K562 (cell line): Measurements from ENCODE around the gene PFDN2. TPM values are rescaled to one million over a fixed set of nuclear protein-coding genes. Genes with fewer than 3 reads are reported as not detected.

Experiments used
- ATAC-seq: fragments of 200-7000 bp; cut with Tn5 transposase; 3 replicates; pipeline ENCODE4 v1.9.1; 2020; ENCODE audit warnings: moderate library complexity
- BruUV-seq: library from RNA; stranded (reverse); fragments of 400-500 nt; replicated peaks from 2 replicates; lab custom pipeline; 2021; lab: Mats Ljungman, UMichigan
- CTCF ChIA-PET: fragments of 300-600 bp; formaldehyde crosslinking; extraction: SDS; loops from one replicate; lab custom pipeline; 2021; ENCODE audit warnings: low intra/inter-chr PET ratio; lab: Yijun Ruan, JAX
- POLR2A ChIA-PET: fragments of 300-600, 350-650 bp; sonication (Branson Sonifier 250); formaldehyde crosslinking; extraction: SDS; loops from one replicate; lab custom pipeline; 2021; ENCODE audit warnings: antibody characterized with exemption, inconsistent platforms; lab: Yijun Ruan, JAX
- DNase-seq, 4 experiments: peaks; one replicate each; pipeline versions ENCODE4 v3.0.0 to v3.0.0-alpha.2; 2011 to 2018; ENCODE audit warnings: low spot score in 3 of 4, mixed read lengths in 3 of 4; ENCODE audit errors: extremely low read depth in 1 of 4
- FAIRE-seq: peaks from 2 replicates; lab custom pipeline; 2011; peaks lifted over from hg19 to GRCh38; lab: Jason Lieb, UNC
- H2AFZ ChIP-seq: 2 replicates; pipeline ENCODE4 v1.6.0; 2011; ENCODE audit warnings: low read depth, low read length, control low read depth, inconsistent platforms
- H3K27ac ChIP-seq: fragments of 200-600 bp; 3 replicates; pipeline ENCODE4 v1.8.0; 2011; ENCODE audit warnings: low read depth, mild to moderate bottlenecking, control low read depth, inconsistent platforms, low read length, moderate library complexity, mixed read lengths; ENCODE audit errors: extremely low read depth
- H3K27me3 ChIP-seq, 2 experiments: fragments of 300-600 bp in 1 of 2; 2 replicates in 1 of 2; 3 replicates in 1 of 2; pipeline versions ENCODE4 v1.6.0 to v1.8.0; 2011; ENCODE audit warnings: inconsistent platforms in 2 of 2, low read length in 2 of 2, mild to moderate bottlenecking in 1 of 2, mixed read lengths in 1 of 2, moderate library complexity in 1 of 2; ENCODE audit not compliant: control insufficient read depth in 2 of 2, insufficient read depth in 2 of 2
- H3K36me3 ChIP-seq: fragments of 300-600 bp; 3 replicates; pipeline ENCODE4 v1.8.0; 2011; ENCODE audit warnings: mild to moderate bottlenecking, low read length, inconsistent platforms; ENCODE audit not compliant: control insufficient read depth, insufficient read depth
- H3K4me1 ChIP-seq, 2 experiments: fragments of 200-600 bp in 1 of 2; replicated peaks in 1 of 2; 2 replicates in 1 of 2; 3 replicates in 1 of 2; pipeline versions ENCODE4 v1.5.1 to v1.8.0; 2011; ENCODE audit warnings: inconsistent platforms in 2 of 2, low read length in 2 of 2, mild to moderate bottlenecking in 1 of 2, mixed read lengths in 1 of 2, moderate library complexity in 1 of 2; ENCODE audit not compliant: control insufficient read depth in 2 of 2, insufficient read depth in 2 of 2
- H3K4me2 ChIP-seq: 2 replicates; pipeline ENCODE4 v1.6.1; 2011; ENCODE audit warnings: low read length, control low read depth, inconsistent platforms, mixed read lengths; ENCODE audit not compliant: insufficient read depth
- H3K4me3 ChIP-seq: fragments of 200-600 bp; sonication (generic), shearing (Covaris generic); 2 replicates; pipeline ENCODE4 v1.5.1; 2016; ENCODE audit warnings: control low read depth, inconsistent platforms
- H3K79me2 ChIP-seq: fragments of 200-600 bp; 3 replicates; pipeline ENCODE4 v1.8.0; 2011; ENCODE audit warnings: low read length, inconsistent platforms; ENCODE audit not compliant: control insufficient read depth, insufficient read depth
- H3K9ac ChIP-seq, 2 experiments: 2 replicates each; pipeline versions ENCODE4 v1.6.0 to v1.6.1; 2011; ENCODE audit warnings: low read depth in 2 of 2, low read length in 2 of 2, control low read depth in 1 of 2, inconsistent platforms in 1 of 2, mild to moderate bottlenecking in 1 of 2, mixed read lengths in 1 of 2; ENCODE audit not compliant: insufficient read depth in 1 of 2
- H3K9me1 ChIP-seq: one replicate; pipeline ENCODE4 v1.6.0; 2011; ENCODE audit warnings: inconsistent platforms, mild to moderate bottlenecking, low read length, moderate library complexity; ENCODE audit not compliant: control insufficient read depth, insufficient read depth
- H3K9me3 ChIP-seq: replicated peaks from 2 replicates; pipeline ENCODE4 v1.5.1; 2011; ENCODE audit warnings: low read depth, low read length, inconsistent platforms; ENCODE audit not compliant: control insufficient read depth, insufficient read depth
- H4K20me1 ChIP-seq: replicated peaks from 2 replicates; pipeline ENCODE4 v1.6.1; 2011; ENCODE audit warnings: low read length, inconsistent platforms, mixed read lengths; ENCODE audit not compliant: control insufficient read depth, insufficient read depth
- DEAF1 ChIP-seq: fragments of 450-650 bp; formaldehyde crosslinking; IDR thresholded peaks from 2 replicates; pipeline ENCODE4 v1.4.0; 2020; ENCODE audit warnings: mild to moderate bottlenecking, moderate library complexity
- ELK3 ChIP-seq: fragments of 450-650 bp; formaldehyde crosslinking; IDR thresholded peaks from 2 replicates; pipeline ENCODE4 v1.4.0; 2020; ENCODE audit warnings: mild to moderate bottlenecking
- FOXJ3 ChIP-seq: sonication (generic); formaldehyde crosslinking; IDR thresholded peaks from 2 replicates; pipeline ENCODE4 v1.4.0; 2020; ENCODE audit warnings: mild to moderate bottlenecking, missing genetic modification reagents
- FOXM1 ChIP-seq, 2 experiments: fragments of 450-650 bp in 1 of 2; sonication (generic) in 1 of 2; formaldehyde crosslinking in 1 of 2; IDR thresholded peaks; 2 replicates each; pipeline versions ENCODE4 v1.6.1 to v1.9.0; 2017 to 2022; ENCODE audit warnings: low read depth in 2 of 2, mild to moderate bottlenecking in 2 of 2, missing genetic modification reagents in 1 of 2, moderate library complexity in 1 of 2
- HBP1 ChIP-seq: fragments of 450-650 bp; formaldehyde crosslinking; IDR thresholded peaks from 2 replicates; pipeline ENCODE4 v1.4.0; 2022; ENCODE audit warnings: missing genetic modification characterization
- JUND ChIP-seq, 2 experiments: IDR thresholded peaks; 2 replicates in 1 of 2; 3 replicates in 1 of 2; pipeline ENCODE4 v1.6.1; 2011; ENCODE audit warnings: borderline replicate concordance in 2 of 2, low read depth in 2 of 2, low read length in 2 of 2, improper control_type of control experiment in 1 of 2, missing biosample characterization in 1 of 2, missing genetic modification characterization in 1 of 2, missing genetic modification reagents in 1 of 2
- KAT2B ChIP-seq: IDR thresholded peaks from one replicate; pipeline ENCODE4 v1.6.1; 2012; ENCODE audit warnings: low read depth, mild to moderate bottlenecking, control low read depth, inconsistent platforms, low read length, moderate library complexity
- KAT7 ChIP-seq: sonication (generic); formaldehyde crosslinking; IDR thresholded peaks from 2 replicates; pipeline ENCODE4 v1.8.0; 2022; ENCODE audit warnings: missing genetic modification reagents, mild to moderate bottlenecking, borderline replicate concordance
- MYBL2 ChIP-seq, 2 experiments: fragments of 450-650 bp in 1 of 2; sonication (generic) in 1 of 2; formaldehyde crosslinking in 1 of 2; IDR thresholded peaks; 2 replicates each; pipeline versions ENCODE4 v1.6.1 to v1.8.1; 2017 to 2022; ENCODE audit warnings: borderline replicate concordance in 1 of 2, inconsistent platforms in 1 of 2, low read depth in 1 of 2, mild to moderate bottlenecking in 1 of 2, missing genetic modification reagents in 1 of 2, moderate library complexity in 1 of 2
- TCF3 ChIP-seq: sonication (generic); formaldehyde crosslinking; IDR thresholded peaks from 2 replicates; pipeline ENCODE4 v1.4.0; 2020; ENCODE audit warnings: mild to moderate bottlenecking, missing genetic modification reagents
- ZNF512 ChIP-seq: IDR thresholded peaks from 2 replicates; pipeline ENCODE4 v1.6.1; 2016; ENCODE audit warnings: missing genetic modification characterization, missing compliant biosample characterization
- ZNF707 ChIP-seq: fragments of 250-450 bp; sonication (Bioruptor Pico); conservative IDR thresholded peaks from 2 replicates; pipeline ENCODE4 v1.8.0; 2022; ENCODE audit warnings: inconsistent platforms, mild to moderate bottlenecking, moderate library complexity
- ZNF77 ChIP-seq: fragments of 250-450 bp; sonication (Bioruptor Pico); IDR thresholded peaks from 2 replicates; pipeline ENCODE4 v1.5.0; 2020
- WGBS: fragments of 100-300 bp; shearing (Covaris generic); methylation state at CpG from one replicate; pipeline ENCODE4 v1.1.6; 2016; ENCODE audit warnings: low coverage, mixed read lengths; ENCODE audit not compliant: insufficient coverage; ENCODE audit errors: missing lambda C conversion rate; 5-methylcytosine and 5-hydroxymethylcytosine counted together
- in situ Hi-C: fragments of 300-500 bp; cut with MboI; formaldehyde crosslinking; loops from 4 replicates; pipeline ENCODE4 v1.15.0; 2018; ENCODE audit warnings: inconsistent platforms, mixed read lengths
- intact Hi-C: fragments of 100-400 bp; cut with micrococcal nuclease; formaldehyde crosslinking; loops from 2 replicates; pipeline ENCODE4 v1.14.2; 2022
- polyA plus RNA-seq, 8 experiments: library from polyadenylated mRNA; depleted of rRNA in 4 of 8; stranded (reverse) in 5 of 8; unstranded in 3 of 8; fragments of >200 nt; fragmentation: Nextera tagmentation in 2 of 8; fragmentation: Illumina TruSeq in 1 of 8; extraction: Ambion mirVana in 2 of 8; extraction: Trizol in 1 of 8; gene quantifications; 2 replicates each; pipeline versions ENCODE4 v1.2.1 to v1.2.3, GENCODE V29; 2011 to 2014; ENCODE audit warnings: inconsistent platforms in 1 of 8, missing spikeins in 1 of 8
- total RNA-seq, 7 experiments: library from RNA; depleted of rRNA in 6 of 7; stranded (reverse); fragments of >200 nt in 6 of 7; fragmentation: Illumina TruSeq in 2 of 7; extraction: Trizol in 2 of 7; gene quantifications; 2 replicates each; pipeline versions ENCODE4 v1.2.1 to v1.2.3, GENCODE V29; 2011 to 2021; ENCODE audit warnings: low replicate concordance in 1 of 7

The PFDN2 gene
- total and polyA plus RNA-seq, 9 of the 15 experiments (the other 6 are each of a cell fraction or from before 2014, with no cell fraction given) = 50.2 to 361 (median 144) TPM

GRCh38 chr1:161132410-161133219 is 14.8 kb upstream of the PFDN2 start, which contains the start of gene DEDD:
Gene DEDD, minus strand, starts transcription at chr1:161132667. Its CDS starts 8,205 bp downstream, at chr1:161124462.
- Histone ChIP-seq H3K36me3 (peaks cover 32% of the 10 kb centered on the region), H3K4me2 (peak within 1 kb of the TSS; percentile 97), H4K20me1 (no peaks in the 10 kb centered on the region), H3K4me3 (peak within 1 kb of the TSS; percentile 57), H3K27ac (peak within 1 kb of the TSS; percentile 89), H3K9ac (peak within 1 kb of the TSS; percentile 90), H3K79me2 (peaks cover 58% of the 10 kb centered on the region), H3K4me1 (peaks cover 7 to 15% of the 10 kb centered on the region in 2 experiments; a peak in 3 of 5 replicates), H3K27me3 (no peaks in the 10 kb centered on the region), H3K9me3 (no peaks in the 10 kb centered on the region), H3K9me1 (no peaks in the 10 kb centered on the region), H2AFZ (peak within 1 kb of the TSS; percentile 94)
- ChIA-PET POLR2A (interaction anchor here (0.6 to 4.2 kb wide), 24 partner anchors 8 to 769 kb away, joined by 3 to 20 read pairs (median 4); partner anchors contain the start of genes ADAMTS4, KLHDC9, NIT1 and PFDN2), CTCF (no interaction called here)
- in situ Hi-C loops (no loop called here), intact Hi-C loops (loop anchor here (1.0 to 10.0 kb wide), 4 partner anchors 13 to 408 kb away; partner anchors contain the start of gene PPOX)
- peak; percentile 91 for FAIRE-seq
- under 1% methylated on average over 44 of the region's 68 CpGs for WGBS
- no TSS peak for BruUV-seq
- peak; percentile 92 to 96 (median 92) for DNase-seq
- peak; percentile 97 for ATAC-seq
- TF ChIP-seq DEAF1 (CRISPR knock-in tag) (no peak), TCF3 (CRISPR knock-in tag) (no peak), FOXM1 (IDR thresholded peaks at IDR 0.05; ENCODE audit: low read depth) (no peak), FOXM1 (CRISPR knock-in tag; IDR thresholded peaks at IDR 0.05; ENCODE audit: low read depth) (no peak), JUND (IDR thresholded peaks at IDR 0.05; ENCODE audit: borderline replicate concordance, low read depth, low read length) (peak; percentile 87), JUND (tag; IDR thresholded peaks at IDR 0.05; ENCODE audit: borderline replicate concordance, low read depth, low read length) (peak; percentile 87; the same call in 2 of the 3 replicates), ELK3 (CRISPR knock-in tag) (no peak), ZNF707 (no peak), KAT7 (CRISPR knock-in tag) (no peak), MYBL2 (IDR thresholded peaks at IDR 0.05; ENCODE audit: low read depth) (no peak; the same call in 1 of the 2 replicates), MYBL2 (CRISPR knock-in tag; IDR thresholded peaks at IDR 0.05; ENCODE audit: borderline replicate concordance) (no peak), FOXJ3 (CRISPR knock-in tag) (no peak), ZNF512 (no peak), HBP1 (CRISPR knock-in tag) (no peak), KAT2B (no peak), ZNF77 (no peak)
